ENCODE measurements around the gene DLG4.

GRCh38 chr17:7222093-7222971 is 2.7 kb upstream of the DLG4 start:
- TF ChIP-seq, protein P1, sequence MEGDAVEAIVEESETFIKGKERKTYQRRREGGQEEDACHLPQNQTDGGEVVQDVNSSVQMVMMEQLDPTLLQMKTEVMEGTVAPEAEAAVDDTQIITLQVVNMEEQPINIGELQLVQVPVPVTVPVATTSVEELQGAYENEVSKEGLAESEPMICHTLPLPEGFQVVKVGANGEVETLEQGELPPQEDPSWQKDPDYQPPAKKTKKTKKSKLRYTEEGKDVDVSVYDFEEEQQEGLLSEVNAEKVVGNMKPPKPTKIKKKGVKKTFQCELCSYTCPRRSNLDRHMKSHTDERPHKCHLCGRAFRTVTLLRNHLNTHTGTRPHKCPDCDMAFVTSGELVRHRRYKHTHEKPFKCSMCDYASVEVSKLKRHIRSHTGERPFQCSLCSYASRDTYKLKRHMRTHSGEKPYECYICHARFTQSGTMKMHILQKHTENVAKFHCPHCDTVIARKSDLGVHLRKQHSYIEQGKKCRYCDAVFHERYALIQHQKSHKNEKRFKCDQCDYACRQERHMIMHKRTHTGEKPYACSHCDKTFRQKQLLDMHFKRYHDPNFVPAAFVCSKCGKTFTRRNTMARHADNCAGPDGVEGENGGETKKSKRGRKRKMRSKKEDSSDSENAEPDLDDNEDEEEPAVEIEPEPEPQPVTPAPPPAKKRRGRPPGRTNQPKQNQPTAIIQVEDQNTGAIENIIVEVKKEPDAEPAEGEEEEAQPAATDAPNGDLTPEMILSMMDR (IDR thresholded peaks at IDR 0.05; ENCODE audit: insufficient read depth, low read depth, low read length): no peak
- TF ChIP-seq EZH2 (IDR thresholded peaks at IDR 0.05; ENCODE audit: insufficient read depth, low read length): no peak
